ENCODE results near the gene C1orf174.

The C1orf174 gene

DNA sequence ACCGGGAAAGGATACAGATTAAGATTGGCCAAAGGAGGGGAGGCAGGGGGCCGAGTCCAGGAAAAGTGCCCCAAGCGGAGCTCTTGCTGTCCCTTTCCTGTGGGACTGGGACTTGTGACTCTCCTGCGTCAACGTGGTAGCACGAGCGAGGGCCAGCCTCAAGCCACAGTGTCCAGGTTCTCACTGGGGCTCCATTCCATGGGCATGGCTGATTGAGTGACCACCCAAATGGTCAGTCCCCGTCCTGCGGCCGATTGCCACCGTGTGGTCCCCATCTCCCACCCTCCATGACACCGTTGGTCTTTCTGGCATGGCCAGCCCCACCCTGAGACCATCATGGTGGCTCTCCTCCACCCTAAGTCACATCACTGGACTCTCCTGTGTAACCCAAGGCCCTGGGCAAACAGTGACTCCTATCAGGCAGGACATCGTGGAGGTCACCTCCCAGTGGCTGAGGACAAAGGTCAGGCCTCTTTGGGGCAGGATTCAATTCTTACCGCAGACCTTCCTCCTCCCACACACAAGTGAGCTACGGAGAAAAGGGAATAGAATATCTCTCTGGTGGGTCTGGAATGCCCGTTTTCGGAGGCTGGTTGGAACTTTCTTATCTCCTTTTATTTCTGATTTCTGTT, 8.9 kb upstream of the C1orf174 start:
- no peak for DNase-seq

DNA sequence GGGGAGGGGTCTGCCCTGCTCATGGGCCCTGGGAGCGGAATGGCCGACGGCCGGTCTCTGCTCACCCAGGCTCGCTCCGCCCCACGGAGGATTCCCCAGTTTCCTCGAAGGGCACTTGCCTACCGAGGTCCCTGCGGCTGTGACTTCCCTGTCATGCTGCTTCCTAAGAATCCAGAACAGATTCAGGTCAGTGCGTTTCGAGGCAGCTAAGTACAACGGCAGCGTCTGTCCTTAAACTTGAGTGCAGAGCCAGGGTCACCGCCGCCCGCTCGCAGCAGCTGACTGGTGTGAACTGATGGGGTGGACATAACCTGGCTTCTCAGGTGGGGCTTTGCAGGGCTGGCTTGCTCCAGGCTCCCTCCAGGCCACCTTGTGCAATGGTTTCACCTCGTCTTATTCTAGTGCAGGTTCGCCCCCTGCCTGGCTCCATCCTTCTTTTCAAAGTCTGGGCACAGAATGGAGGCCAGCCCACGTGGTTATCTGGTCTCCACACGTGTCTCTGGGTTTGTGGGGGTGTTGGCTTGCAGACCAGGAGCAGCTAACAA, 7.6 kb upstream of the C1orf174 start:
- no peak for DNase-seq

DNA sequence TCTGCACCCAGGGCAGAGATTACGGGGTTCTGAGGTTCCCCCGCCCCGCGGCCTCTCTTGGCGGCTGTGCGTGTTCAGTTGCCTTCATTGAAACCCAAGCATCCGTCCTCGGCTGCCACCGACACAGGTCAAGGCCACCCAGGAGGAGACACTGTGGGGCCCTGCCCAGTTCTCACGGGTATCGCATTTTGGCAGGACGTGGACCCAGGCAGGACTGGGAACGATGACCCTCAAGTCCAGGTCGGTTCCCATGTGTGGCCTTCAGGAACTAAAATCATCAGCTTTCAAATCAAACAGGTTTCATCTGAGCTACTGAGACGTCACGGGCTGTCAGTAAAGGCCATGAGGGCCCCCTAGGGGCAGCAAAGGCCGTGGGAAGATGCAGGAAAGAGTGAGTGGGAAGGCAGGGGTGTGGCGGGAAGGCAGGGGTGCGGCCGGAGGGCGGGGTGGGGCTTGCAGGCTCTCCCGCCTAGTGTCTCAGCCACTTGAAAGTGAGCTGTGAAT, 7.0 kb upstream of the C1orf174 start:
- no peak for DNase-seq

DNA sequence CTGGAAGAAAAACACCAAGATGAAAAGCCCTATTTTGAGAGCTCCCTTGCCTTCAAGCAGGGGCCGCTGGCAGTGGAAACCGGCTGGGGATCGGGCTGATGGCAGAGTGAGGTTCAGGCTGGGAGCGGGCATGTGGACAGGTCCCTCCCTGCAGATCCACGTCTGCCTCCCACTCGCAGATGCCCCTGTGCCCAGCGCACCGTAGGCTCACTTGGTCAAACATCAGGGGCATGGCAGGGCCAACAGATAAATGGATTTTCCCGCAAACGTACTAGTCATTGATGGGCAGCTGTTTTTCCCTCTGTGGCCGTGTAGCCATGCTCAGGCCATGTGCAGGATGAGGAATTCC, 6.6 kb upstream of the C1orf174 start:
- DNase-seq, result no peak

DNA sequence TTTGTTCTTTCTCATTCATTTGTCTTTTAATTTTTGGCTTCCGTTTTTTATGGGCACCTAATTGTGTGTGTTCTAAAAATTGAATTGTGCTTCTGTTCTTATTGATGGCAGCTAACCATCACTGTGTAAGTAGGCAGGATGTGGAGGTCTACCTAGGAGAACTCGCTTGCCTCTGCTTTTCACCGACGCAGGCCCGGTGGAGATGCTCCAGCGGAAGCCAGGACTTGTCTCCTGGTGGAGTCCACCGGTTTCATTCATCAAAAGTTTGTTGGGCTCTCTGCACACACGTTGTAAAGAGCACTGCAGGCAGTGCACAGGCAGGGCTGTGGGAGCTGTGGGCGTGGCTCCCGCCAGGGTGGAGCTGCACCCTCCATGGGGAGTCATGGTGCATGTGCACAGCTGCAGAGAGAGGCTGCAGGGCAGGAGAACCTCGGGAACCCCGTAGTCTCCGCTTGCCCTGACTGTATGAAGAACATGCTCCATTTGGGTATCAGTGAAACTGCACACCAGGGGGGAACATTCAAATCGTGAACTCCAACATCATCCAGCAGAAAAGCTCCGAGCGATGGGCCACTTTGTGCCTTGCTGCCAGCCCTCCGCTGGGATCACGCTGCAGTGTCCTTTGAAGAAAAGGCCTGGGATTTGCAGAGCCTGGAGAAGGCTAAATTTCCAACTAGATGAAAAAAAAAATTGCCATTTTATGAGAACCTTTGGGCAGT, 6.0 kb upstream of the C1orf174 start:
- no peak for DNase-seq

DNA sequence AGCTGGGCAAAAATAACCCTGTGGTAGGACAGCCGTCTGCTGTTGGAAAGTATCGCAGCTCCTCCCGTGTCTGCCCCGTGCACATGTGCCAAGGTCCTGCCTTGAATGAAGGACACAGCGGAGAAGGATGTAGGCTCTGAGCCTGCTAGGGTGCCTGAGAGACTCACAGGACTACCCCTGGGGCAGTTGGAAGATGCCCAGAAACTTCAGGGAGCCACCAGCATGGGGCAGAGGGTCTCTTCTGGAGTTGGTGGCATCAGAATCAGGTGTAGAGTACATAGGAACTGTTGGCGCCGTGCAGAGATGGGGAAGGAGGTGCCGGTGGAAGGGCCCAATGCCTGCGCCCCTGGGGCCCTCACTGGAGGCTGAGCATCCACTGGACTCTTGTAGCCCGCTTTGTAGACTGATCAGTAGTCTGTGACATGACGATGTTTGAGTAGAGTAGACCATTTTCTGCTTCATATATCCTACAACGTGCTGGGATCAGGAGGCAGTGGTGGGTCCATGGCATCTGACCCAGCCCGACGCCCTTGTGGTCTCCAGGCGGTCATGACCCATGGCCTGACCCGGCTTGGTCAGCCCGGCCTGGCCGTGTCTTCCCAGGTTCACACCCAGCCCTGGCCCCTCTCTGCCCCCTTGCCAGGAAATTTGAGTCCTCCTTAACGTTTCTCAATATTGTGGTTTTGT, 5.3 kb upstream of the C1orf174 start:
- no peak for DNase-seq

DNA sequence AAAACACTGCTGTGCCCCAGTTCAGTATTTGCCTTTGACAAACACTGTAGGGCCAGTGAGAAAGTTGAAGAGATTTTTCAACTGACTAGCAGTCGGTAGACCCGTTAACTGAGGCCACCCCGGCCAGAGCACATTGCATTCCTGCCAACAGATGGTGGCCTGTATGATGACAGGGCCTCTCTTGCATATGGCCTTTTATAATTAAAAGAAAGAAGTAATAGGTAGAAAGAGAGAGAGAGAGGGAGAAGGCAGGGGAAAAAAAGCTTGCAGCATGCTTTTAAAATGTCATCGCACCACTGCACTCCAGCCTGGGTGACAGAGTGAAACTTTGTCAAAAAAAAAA, 4.7 kb upstream of the C1orf174 start:
- no peak for DNase-seq

DNA sequence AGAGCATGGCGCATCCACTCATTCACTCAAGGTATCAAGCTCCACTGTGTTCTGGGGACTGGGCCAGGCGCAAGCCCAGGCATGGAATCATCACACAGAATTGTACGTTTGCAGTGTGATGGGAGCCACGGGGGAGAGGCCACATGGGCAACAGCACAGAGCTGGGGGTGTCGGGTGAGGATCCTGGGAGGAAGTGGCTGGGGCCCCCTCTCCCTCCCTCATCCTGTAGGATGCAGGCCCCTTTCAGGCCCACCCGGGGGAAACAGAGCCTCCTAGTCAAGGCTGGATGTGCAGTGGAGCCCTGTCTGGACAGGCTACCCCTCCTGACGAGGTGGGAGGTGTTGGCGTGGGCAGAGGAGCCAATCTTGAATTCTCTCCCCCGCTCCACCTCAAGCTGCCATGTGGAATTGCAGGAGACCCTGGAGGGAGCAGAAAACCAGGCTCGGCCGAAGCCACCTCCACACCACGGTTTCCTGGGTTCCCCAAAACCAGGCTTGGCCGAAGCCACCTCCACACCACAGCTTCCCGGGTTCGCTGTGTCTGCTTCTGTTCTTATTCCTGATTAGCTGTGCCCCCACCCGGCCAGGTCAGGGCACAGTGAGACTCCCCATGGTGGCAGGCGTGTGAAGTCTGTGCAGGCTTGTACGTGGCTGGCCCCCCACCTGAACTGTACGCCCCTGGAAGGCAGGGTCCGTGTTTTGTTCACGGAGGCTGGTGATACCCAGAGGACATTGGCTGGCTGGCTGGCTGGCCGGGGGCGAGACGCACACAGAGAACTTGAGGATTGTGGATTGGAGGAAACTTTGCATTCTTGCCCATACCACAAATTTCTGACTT, 4.2 kb upstream of the C1orf174 start:
- DNase-seq, result no peak

DNA sequence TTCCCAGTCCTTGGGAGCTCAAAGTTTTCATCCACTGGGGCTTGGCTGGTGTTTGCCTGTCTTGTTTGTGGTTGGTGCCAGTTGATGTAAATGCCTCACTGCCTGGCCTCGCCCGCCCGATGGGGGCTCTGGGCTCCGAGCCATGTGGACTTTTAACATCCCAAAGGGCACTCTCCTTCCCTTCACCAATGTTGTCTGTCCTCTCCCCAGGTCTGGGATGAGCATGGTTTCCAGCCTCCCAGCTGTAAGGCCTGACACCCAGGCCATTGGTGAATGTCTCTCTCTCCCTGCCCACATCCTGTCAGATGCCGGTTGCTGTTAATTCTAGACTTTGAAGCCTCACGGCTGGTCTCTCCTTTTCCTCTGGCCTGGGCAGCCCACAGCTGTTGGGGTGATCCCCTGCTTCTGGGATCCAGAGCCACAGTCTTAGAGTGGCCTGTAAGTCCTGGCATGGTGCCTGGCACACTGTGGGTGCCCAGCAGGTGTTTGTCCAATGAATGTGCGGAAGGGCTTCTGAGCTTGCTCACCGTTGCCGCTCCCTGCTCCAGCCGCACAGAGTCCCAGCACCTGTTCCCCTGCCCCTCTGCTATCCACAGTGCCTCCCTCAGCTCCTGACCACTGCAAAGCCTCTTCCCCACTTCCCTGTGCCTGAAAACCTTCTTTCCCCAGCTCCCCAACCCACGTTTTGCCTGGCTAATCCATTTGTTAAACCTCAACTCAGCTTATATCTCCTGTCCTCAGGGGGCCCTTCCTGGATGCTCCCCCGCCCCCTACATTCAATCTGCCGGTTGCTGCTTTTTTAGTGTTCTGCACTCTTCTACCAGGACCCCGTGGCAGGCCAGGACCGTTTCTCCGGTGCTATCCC, 3.3 kb upstream of the C1orf174 start:
- no peak for DNase-seq

DNA sequence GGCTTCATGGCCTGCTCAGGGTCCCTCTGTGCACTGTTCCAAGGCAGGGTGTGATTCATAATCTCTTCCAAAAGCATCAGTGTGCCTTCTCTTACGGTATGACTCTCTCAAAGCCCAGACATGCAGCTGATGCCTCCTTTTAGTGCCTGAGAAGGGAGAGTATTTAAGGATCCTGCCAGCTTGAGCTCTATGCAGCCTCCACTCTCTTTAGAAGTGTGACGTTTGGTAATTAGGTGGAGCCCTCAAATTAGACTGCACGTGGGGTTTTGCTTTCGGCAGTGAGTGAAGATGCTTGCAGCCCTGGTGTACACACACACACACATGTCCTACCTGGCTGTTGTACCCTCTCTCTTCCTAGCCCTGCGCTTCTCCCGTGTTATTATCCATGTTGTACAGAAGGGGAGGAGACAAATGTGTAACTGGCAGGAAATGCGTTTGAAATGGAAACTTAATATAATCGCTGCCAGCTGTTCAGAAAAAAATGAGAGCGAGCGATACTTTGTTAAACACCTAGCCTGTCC, 2.6 kb upstream of the C1orf174 start:
- DNase-seq, result no peak

DNA sequence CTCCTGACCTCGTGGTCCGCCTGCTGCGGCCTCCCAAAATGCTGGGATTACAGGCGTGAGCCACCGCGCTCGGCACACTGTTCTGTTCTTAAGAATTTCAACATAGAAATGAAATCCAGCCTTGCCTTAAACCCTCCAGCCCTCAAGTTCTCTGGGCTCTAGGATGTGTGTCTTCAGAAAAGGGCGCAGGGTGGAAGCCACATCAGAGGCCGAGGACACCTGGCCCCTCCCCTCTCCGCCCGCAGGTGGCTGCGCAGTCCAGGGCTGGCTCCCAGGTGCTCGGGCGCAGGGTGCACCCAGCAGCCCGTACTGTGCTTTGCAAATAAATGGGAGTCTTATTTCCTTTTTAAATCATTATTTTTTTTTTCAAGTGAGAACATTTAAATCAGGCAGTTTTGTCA, 2.0 kb upstream of the C1orf174 start:
- no peak for DNase-seq

DNA sequence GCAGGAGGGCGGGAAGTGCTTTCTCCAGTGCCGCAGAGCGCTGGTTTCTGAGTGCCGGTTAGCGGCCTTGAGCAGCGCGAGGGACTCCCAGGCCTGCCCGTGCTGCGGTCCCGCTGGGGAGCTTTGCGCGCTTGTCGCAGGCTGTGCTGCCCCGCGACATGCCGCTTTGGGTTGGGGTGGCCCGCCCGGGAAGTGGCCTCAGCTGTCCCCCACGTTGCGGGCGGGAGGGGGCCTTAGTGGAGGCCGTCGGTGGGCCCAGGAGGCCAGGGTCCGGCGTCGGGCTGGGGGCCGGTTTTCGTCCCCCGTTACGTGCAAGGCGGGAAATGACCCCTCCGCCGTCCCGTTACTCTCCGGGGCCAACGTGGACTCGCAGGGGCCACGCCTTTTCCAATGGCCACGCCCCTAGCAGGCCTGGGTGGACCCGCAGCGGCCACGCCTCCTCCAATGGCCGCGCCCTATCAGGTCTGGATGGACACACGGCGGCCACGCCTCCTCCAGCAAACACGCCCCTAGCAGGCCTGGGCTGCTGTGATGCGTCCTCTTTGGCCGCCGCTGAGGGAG, 977 bp upstream of the C1orf174 start:
- no peak for DNase-seq

DNA sequence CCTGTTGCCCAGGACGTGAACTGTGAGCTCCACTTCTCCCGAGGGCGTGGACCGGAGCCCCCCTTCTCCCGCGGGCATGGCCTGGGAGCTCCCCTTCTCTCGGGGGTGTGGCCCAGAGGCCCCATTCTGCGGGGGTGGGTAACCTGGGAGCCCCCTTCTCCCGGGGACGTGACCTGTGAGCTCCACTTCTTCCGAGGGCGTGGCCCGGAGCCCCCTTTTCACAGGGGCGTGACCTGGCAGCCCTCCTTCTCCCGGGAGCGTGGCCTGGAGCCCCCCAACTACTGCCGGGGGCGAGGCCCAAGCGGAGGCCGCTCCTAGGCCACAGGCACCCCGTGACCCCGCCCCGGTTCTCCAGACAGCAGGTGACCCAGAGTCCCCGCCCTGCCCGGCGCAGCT, 320 bp downstream of the C1orf174 start:
- DNase-seq, result no peak

DNA sequence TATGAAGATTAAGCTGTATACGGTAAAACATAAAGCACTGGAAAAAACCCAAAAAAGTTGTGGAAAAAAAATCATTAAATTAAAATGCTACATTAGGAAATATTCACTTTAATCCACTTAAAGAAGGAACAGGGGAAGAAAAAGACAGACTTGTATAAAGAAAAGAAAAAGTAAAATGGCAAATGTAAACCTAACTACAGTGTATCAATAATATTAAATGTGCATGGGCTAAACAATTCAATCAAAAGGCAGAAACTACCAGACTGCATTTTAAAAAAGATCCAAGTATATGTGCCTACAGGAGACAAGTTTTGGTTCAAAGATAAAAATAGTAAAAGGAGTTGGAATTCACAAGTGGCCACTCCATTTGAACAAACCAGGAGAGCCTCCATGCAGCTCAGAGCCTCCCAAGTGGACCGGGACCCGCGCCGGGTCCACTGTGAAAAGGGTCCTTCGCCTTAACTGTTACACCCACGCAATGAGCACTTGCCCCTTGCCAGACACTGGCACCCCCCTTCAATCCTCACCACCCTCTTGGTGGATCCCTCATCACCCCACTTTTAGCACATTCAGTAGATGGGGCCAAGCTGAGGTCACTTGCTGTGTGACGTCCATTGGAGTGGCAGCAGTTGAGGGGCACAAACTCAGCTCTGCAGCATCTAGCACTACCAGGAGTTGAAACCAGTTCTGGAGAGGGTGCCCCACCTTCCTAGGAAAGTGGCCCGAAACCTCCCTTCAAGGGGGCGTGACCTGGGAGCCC, 898 bp downstream of the C1orf174 start:
- no peak for DNase-seq

DNA sequence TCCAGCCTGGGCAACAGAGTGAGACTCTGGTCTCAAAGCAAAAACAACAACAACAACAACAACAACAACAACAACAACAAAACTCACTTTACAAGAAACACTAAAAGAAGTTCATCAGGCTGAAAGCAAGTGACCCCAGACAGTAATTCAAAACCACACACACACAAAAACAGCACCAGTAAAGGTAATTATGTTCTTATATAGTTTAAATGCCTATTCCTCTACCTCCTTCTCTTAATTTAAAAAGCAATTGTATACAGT, 1.7 kb downstream of the C1orf174 start:
- no peak for DNase-seq

DNA sequence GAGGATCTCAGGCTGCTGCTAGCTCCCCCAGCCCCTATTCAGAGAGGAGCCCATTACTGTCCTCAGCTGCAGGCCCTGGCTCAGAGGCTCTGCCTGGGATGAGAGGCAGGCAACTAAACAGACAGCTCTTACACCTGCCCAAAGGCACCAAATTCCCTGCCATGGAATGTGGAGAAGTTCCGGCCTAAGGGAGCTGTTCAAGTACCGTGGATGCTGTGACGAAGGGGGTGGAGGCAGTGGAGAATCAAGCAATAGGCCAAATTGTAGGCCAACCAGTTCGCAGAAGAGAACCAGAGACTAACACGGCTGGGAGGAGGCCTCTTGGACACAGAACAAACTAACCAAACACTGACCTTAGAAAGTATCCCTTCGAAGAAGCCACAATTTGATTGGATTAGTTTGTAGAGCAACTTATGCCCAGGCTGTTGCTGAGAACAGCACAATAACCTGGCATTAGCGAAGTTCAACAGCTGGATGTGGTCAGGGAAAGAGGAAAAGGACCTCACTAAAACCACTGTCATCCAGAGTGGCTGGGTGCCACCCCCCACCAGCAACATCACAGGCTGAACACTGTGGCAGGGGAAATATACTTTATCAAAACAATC, 3.6 kb downstream of the C1orf174 start:
- no peak for DNase-seq

DNA sequence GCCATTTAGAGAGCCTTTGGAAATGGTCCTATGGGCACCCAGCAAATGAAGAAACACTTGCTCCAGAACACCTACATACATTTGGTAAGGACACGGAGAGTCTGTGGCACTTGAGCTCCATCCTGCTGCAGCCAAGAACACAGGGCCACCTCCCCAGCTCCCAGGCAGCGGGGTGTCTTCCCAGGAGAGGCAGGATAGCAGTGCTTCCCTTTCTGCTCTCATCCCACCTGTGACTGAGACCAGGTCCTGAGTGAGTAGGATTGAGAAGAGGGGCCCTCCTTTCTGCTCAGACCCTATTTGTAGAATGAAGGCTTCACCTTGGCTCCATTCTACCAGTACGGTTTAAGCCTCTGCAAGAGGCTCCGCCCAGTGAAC, 4.1 kb downstream of the C1orf174 start:
- DNase-seq, result no peak

DNA sequence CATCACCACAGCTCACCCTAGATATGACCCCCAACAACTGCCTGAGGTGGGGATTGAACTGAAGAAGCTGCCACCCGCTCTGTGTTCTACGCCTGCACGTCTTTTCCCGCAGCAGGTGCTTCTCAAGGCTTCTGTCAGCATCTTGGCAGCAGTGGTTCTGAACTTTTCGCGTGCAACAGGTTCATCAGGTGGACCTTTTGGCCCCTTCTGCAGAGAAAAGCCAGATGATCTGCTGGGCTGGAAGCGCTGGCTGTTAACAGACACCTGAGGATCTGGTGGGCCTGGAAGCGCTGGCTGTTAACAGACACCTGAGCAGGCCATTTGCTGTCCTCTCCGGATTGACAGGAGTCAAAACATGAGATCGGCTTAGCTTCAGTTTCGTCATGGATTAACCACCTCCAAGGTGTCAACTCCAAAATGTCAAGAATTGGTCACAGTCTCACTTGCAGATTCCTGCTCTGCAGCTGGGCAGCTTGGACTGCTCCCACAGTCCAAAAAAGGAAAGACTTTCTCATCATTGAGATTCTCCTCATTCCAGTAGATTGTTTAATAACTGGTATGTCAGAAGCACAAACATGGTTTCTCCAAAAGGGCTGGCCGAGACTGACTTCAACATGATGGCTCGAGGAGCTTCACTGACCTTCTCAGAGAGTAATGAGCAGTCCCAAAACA, 4.7 kb downstream of the C1orf174 start:
- DNase-seq, result no peak

DNA sequence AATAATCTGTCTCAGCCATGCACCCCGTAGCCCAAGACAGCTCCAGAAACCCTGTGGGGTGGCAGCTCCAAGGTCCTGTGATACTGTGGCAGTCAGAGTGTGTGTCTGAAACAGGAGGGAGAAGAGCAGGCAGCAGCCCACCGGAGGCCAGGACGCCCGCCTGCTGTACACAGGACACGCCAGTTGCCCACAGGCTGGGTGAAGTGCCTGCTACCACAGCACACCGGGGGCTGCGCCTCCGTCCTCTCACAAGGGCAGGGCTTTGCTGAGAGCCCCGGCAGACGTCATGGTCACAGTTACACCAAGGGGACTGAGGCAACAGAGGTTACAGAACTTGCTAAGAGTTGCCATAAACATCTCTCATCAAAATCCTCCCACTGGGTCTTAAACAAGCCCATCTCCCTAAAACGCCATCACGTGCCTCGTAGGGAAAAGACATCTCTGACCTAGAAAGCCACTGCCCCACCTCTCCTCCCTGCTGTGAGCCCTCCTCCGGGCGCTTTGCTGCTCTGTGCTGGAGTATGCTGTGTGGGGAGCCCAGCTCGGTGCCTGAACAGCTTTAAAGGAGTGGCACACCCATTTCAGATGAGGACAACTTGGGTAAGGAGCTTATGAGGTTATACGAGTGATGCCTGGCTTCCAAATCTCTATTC, 5.3 kb downstream of the C1orf174 start:
- no peak for DNase-seq

DNA sequence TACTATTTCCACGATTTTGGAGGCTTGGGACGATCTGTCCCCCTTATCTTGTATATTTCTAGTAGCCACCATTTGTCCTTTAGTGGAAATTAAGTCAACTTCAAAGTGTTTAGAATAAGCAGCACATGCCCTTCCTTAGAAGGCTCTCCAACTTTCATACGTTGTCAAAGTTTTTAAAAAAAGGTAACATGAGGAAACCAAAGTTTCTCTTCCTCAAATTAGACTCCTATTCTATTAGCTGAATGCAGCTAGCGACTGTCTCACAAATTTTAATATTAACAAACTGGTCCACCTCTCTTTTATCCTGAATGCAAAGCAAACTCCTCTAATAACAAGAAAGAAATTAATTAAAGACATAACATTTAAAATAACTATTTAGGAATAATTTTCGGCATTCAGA, 6.9 kb downstream of the C1orf174 start:
- no peak for DNase-seq
